Activated CD4-positive, CD25-positive, alpha-beta regulatory T cell treated with anti-CD3 and anti-CD28 coated beads, Interleukin-2, amount 50 U/mL, for 16 hours (primary cell): ENCODE measurements around the gene ZAP70.

Source experiments
- DNase-seq: peaks from one replicate; pipeline ENCODE4 v3.0.0-alpha.2; 2020; ENCODE audit warnings: low read depth, low spot score

The ZAP70 gene

DNA sequence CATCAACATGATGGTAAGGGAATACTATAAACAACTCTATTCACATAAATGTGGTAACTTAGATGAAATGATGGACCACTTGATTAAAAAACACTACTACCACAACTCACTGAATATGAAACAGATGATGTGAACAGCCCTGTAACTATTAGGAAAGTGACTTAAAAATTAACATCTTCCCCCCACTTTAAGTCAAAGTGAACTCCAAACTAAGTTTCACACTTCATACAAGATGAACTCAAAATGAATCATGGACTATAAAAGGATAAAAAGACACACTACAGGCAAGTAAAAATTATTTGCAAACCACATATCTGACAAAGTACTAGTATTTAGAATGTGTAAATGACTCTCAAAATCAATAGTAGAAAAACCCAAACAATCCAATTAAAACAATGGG, 71.6 kb downstream of the ZAP70 start:
- no peak for DNase-seq

DNA sequence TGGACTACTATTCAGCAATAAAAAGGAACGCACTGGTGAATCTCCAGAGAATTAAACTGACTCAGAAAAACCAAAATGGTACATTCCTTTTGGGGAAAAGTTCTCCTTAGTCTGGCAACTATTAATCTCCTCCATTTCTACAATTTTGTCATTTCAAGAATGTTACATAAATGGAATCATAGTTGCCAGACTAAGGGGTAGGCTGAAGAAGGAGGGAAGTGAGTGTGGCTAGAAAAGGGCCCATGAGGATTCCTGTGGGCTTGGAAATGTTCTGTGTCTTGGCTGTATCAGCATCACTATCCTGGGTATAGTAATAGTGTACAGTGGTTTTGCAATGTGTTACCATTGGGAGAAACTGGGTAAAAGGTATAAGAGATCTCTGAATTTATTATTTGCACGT, 72.4 kb downstream of the ZAP70 start:
- no peak for DNase-seq

DNA sequence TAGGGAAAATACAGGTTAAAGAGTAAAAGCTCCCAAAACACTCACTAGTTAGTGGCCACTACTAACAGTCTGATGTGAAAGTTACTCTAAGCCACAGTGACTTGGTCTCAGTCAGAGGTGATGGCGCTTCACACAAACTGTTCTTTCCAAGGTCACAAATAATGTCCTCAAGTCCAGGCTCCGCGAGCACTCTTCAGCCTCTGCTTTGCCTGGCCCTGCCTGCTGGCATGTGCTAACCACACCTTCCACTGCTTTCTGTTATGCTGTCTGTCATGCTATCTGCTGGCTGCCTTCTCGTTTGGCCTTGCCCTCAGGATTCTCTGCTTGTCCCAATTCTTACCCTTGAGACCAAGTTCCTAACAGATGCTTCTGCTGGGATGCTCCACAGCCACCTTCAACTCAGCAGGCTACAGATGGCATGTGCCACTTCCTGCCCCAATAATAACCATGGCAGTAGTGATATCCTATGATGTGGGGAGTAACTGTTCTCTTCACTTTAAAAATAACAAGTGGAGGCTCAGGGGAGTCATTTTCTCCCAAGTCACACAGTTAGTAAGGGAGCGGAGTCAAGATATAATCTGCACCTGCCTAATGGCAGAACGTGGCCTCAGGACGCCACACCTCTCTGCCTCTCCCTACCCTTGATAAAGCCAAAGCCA, 75.7 kb downstream of the ZAP70 start:
- DNase-seq, result no peak
